K562 (cell line): Measurements from ENCODE around the gene JSRP1. TPM values are rescaled to one million over a fixed set of nuclear protein-coding genes. Genes with fewer than 3 reads are reported as not detected.
A peak's percentile ranks its signal among the peaks of the same experiment; 100 is the strongest.

Experiments
- CGGBP1 ChIP-seq: fragments of 250-450 bp; sonication (Bioruptor Pico); IDR thresholded peaks from 2 replicates; pipeline ENCODE4 v1.9.0; 2021; ENCODE audit warnings: mild to moderate bottlenecking
- DPF2 ChIP-seq: fragments of 450-650 bp; IDR thresholded peaks from 2 replicates; pipeline ENCODE4 v1.6.1; 2016
- GATA2 ChIP-seq: sonication (generic); formaldehyde crosslinking; IDR thresholded peaks from 2 replicates; pipeline ENCODE4 v1.4.0; 2020; ENCODE audit warnings: mild to moderate bottlenecking, missing genetic modification reagents
- HDAC2 ChIP-seq: fragments of 450-650 bp; IDR thresholded peaks from 2 replicates; pipeline ENCODE4 v1.6.1; 2016; ENCODE audit warnings: mild to moderate bottlenecking
- HDGF ChIP-seq: fragments of 450-650 bp; IDR thresholded peaks from 2 replicates; pipeline ENCODE4 v1.6.1; 2016
- HIVEP1 ChIP-seq: fragments of 250-450 bp; sonication (Bioruptor Pico); IDR thresholded peaks from 2 replicates; pipeline ENCODE4 v1.4.0; 2020; ENCODE audit warnings: mild to moderate bottlenecking
- KDM2B ChIP-seq: fragments of 250-450 bp; sonication (Bioruptor Pico); IDR thresholded peaks from 2 replicates; pipeline ENCODE4 v1.8.0; 2021; ENCODE audit warnings: mild to moderate bottlenecking, moderate library complexity
- NFIX ChIP-seq: fragments of 250-450 bp; sonication (Bioruptor Pico); IDR thresholded peaks from 2 replicates; pipeline ENCODE4 v1.4.0; 2020; ENCODE audit warnings: low read depth, mild to moderate bottlenecking, moderate library complexity
- POLR3A ChIP-seq: IDR thresholded peaks from 2 replicates; pipeline ENCODE4 v1.6.1; 2011; ENCODE audit warnings: borderline replicate concordance, mild to moderate bottlenecking, moderate library complexity; ENCODE audit not compliant: insufficient read length, insufficient read depth; ENCODE audit errors: extremely low read depth
- ZNF589 ChIP-seq: fragments of 200-800 bp; sonication (Bioruptor generic); IDR thresholded peaks from 2 replicates; pipeline ENCODE4 v1.6.1; 2016; ENCODE audit warnings: low read depth, missing genetic modification characterization, missing compliant biosample characterization
- polyA plus RNA-seq, 8 experiments: library from polyadenylated mRNA; depleted of rRNA in 4 of 8; stranded (reverse) in 5 of 8; unstranded in 3 of 8; fragments of >200 nt; fragmentation: Nextera tagmentation in 2 of 8; fragmentation: Illumina TruSeq in 1 of 8; extraction: Ambion mirVana in 2 of 8; extraction: Trizol in 1 of 8; gene quantifications; 2 replicates each; pipeline versions ENCODE4 v1.2.1 to v1.2.3, GENCODE V29; 2011 to 2014; ENCODE audit warnings: inconsistent platforms in 1 of 8, missing spikeins in 1 of 8
- total RNA-seq, 7 experiments: library from RNA; depleted of rRNA in 6 of 7; stranded (reverse); fragments of >200 nt in 6 of 7; fragmentation: Illumina TruSeq in 2 of 7; extraction: Trizol in 2 of 7; gene quantifications; 2 replicates each; pipeline versions ENCODE4 v1.2.1 to v1.2.3, GENCODE V29; 2011 to 2021; ENCODE audit warnings: low replicate concordance in 1 of 7
- TF ChIP-seq, protein P1 (sequence below): fragments of 450-650 bp; IDR thresholded peaks from 2 replicates; pipeline ENCODE4 v1.6.1; 2016; ENCODE audit warnings: mild to moderate bottlenecking, moderate library complexity
- TF ChIP-seq, protein P2 (sequence below), 2 experiments: IDR thresholded peaks in 1 of 2; conservative IDR thresholded peaks in 1 of 2; 2 replicates each; pipeline ENCODE4 v1.6.1; 2016; ENCODE audit warnings: low read depth in 2 of 2, mild to moderate bottlenecking in 1 of 2, missing compliant biosample characterization in 1 of 2, missing genetic modification characterization in 1 of 2, moderate library complexity in 1 of 2

Gene JSRP1
- total and polyA plus RNA-seq, 9 of the 15 experiments (the other 6 are each of a cell fraction or from before 2014, with no cell fraction given): 0.08 to 1.2 (median 0.51) TPM; not detected in 4

- TF ChIP-seq CGGBP1: no peak
- TF ChIP-seq HIVEP1 (CRISPR knock-in tag): no peak
- TF ChIP-seq ZNF589 (CRISPR knock-in tag): 0 out of 2 replicates have a peak, but pooled peaks have one; percentile 19
- TF ChIP-seq, protein P1, sequence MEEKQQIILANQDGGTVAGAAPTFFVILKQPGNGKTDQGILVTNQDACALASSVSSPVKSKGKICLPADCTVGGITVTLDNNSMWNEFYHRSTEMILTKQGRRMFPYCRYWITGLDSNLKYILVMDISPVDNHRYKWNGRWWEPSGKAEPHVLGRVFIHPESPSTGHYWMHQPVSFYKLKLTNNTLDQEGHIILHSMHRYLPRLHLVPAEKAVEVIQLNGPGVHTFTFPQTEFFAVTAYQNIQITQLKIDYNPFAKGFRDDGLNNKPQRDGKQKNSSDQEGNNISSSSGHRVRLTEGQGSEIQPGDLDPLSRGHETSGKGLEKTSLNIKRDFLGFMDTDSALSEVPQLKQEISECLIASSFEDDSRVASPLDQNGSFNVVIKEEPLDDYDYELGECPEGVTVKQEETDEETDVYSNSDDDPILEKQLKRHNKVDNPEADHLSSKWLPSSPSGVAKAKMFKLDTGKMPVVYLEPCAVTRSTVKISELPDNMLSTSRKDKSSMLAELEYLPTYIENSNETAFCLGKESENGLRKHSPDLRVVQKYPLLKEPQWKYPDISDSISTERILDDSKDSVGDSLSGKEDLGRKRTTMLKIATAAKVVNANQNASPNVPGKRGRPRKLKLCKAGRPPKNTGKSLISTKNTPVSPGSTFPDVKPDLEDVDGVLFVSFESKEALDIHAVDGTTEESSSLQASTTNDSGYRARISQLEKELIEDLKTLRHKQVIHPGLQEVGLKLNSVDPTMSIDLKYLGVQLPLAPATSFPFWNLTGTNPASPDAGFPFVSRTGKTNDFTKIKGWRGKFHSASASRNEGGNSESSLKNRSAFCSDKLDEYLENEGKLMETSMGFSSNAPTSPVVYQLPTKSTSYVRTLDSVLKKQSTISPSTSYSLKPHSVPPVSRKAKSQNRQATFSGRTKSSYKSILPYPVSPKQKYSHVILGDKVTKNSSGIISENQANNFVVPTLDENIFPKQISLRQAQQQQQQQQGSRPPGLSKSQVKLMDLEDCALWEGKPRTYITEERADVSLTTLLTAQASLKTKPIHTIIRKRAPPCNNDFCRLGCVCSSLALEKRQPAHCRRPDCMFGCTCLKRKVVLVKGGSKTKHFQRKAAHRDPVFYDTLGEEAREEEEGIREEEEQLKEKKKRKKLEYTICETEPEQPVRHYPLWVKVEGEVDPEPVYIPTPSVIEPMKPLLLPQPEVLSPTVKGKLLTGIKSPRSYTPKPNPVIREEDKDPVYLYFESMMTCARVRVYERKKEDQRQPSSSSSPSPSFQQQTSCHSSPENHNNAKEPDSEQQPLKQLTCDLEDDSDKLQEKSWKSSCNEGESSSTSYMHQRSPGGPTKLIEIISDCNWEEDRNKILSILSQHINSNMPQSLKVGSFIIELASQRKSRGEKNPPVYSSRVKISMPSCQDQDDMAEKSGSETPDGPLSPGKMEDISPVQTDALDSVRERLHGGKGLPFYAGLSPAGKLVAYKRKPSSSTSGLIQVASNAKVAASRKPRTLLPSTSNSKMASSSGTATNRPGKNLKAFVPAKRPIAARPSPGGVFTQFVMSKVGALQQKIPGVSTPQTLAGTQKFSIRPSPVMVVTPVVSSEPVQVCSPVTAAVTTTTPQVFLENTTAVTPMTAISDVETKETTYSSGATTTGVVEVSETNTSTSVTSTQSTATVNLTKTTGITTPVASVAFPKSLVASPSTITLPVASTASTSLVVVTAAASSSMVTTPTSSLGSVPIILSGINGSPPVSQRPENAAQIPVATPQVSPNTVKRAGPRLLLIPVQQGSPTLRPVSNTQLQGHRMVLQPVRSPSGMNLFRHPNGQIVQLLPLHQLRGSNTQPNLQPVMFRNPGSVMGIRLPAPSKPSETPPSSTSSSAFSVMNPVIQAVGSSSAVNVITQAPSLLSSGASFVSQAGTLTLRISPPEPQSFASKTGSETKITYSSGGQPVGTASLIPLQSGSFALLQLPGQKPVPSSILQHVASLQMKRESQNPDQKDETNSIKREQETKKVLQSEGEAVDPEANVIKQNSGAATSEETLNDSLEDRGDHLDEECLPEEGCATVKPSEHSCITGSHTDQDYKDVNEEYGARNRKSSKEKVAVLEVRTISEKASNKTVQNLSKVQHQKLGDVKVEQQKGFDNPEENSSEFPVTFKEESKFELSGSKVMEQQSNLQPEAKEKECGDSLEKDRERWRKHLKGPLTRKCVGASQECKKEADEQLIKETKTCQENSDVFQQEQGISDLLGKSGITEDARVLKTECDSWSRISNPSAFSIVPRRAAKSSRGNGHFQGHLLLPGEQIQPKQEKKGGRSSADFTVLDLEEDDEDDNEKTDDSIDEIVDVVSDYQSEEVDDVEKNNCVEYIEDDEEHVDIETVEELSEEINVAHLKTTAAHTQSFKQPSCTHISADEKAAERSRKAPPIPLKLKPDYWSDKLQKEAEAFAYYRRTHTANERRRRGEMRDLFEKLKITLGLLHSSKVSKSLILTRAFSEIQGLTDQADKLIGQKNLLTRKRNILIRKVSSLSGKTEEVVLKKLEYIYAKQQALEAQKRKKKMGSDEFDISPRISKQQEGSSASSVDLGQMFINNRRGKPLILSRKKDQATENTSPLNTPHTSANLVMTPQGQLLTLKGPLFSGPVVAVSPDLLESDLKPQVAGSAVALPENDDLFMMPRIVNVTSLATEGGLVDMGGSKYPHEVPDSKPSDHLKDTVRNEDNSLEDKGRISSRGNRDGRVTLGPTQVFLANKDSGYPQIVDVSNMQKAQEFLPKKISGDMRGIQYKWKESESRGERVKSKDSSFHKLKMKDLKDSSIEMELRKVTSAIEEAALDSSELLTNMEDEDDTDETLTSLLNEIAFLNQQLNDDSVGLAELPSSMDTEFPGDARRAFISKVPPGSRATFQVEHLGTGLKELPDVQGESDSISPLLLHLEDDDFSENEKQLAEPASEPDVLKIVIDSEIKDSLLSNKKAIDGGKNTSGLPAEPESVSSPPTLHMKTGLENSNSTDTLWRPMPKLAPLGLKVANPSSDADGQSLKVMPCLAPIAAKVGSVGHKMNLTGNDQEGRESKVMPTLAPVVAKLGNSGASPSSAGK: peak; percentile 99
- TF ChIP-seq NFIX (CRISPR knock-in tag): no peak
- no peak for TF ChIP-seq KDM2B (CRISPR knock-in tag)
- TF ChIP-seq POLR3A: no peak
- 0 out of 2 replicates have a peak, but pooled peaks have one; percentile 19 for TF ChIP-seq HDAC2
- TF ChIP-seq DPF2: peak; percentile 55
- no peak for TF ChIP-seq HDGF
- TF ChIP-seq, protein P2, sequence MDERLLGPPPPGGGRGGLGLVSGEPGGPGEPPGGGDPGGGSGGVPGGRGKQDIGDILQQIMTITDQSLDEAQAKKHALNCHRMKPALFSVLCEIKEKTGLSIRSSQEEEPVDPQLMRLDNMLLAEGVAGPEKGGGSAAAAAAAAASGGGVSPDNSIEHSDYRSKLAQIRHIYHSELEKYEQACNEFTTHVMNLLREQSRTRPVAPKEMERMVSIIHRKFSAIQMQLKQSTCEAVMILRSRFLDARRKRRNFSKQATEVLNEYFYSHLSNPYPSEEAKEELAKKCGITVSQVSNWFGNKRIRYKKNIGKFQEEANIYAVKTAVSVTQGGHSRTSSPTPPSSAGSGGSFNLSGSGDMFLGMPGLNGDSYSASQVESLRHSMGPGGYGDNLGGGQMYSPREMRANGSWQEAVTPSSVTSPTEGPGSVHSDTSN (CRISPR knock-in tag; IDR thresholded peaks at IDR 0.05; ENCODE audit: low read depth): no peak
- TF ChIP-seq, protein P2 (tag; conservative IDR thresholded peaks at IDR 0.05; ENCODE audit: low read depth): no peak
- TF ChIP-seq GATA2 (CRISPR knock-in tag): no peak
These were observed 19.7 kb downstream of the JSRP1 start, which contains the start of the genes PLEKHJ1 and SF3A2 (continued) for GRCh38 chr19:2236314-2237050.
